Osteoblast (primary cell): Measurements from ENCODE around the gene EFCAB12. TPM values are rescaled to one million over a fixed set of nuclear protein-coding genes. Genes with fewer than 3 reads are reported as not detected.

Source experiments
- DNase-seq: peaks from one replicate; pipeline ENCODE4 v3.0.0; 2011; ENCODE audit warnings: low spot score, mixed read lengths; ENCODE audit not compliant: insufficient read length; ENCODE audit errors: missing footprints
- H2AFZ ChIP-seq: 2 replicates; pipeline ENCODE4 v1.6.0; 2011; ENCODE audit warnings: mild to moderate bottlenecking, low read length
- H3K27ac ChIP-seq: 2 replicates; pipeline ENCODE4 v1.5.1; 2011; ENCODE audit warnings: mild to moderate bottlenecking, low read depth, low read length, moderate library complexity
- H3K27me3 ChIP-seq: 2 replicates; pipeline ENCODE4 v1.6.0; 2012; ENCODE audit warnings: mild to moderate bottlenecking, control low read depth, inconsistent platforms, low read length, moderate library complexity; ENCODE audit not compliant: insufficient read depth
- H3K36me3 ChIP-seq: 2 replicates; pipeline ENCODE4 v1.5.1; 2011; ENCODE audit warnings: mild to moderate bottlenecking, low read length, control low read depth, moderate library complexity; ENCODE audit not compliant: insufficient read depth
- H3K4me1 ChIP-seq: 2 replicates; pipeline ENCODE4 v1.5.1; 2011; ENCODE audit warnings: mild to moderate bottlenecking, low read length, control low read depth, moderate library complexity; ENCODE audit not compliant: insufficient read depth
- H3K4me2 ChIP-seq: 2 replicates; pipeline ENCODE4 v1.6.0; 2011; ENCODE audit warnings: mild to moderate bottlenecking, low read length; ENCODE audit not compliant: insufficient read depth
- H3K4me3 ChIP-seq: fragments of 200-600 bp; sonication (generic); 3 replicates; pipeline ENCODE4 v1.5.1; 2012; ENCODE audit warnings: mild to moderate bottlenecking, low read length, inconsistent platforms; ENCODE audit not compliant: insufficient read depth
- H3K79me2 ChIP-seq: 2 replicates; pipeline ENCODE4 v1.6.0; 2012; ENCODE audit warnings: mild to moderate bottlenecking, low read length, control low read depth, inconsistent platforms; ENCODE audit not compliant: insufficient read depth
- H3K9me3 ChIP-seq: 2 replicates; pipeline ENCODE4 v1.5.1; 2011; ENCODE audit warnings: low read depth, low read length, control low read depth
- H4K20me1 ChIP-seq: 2 replicates; pipeline ENCODE4 v1.6.0; 2012; ENCODE audit warnings: mild to moderate bottlenecking, low read length, control low read depth; ENCODE audit not compliant: insufficient read depth
- CTCF ChIP-seq: IDR thresholded peaks from 2 replicates; pipeline ENCODE4 v1.5.1; 2011; ENCODE audit warnings: mild to moderate bottlenecking, low read depth, low read length, moderate library complexity; ENCODE audit errors: extremely low read depth
- total RNA-seq: library from RNA; depleted of rRNA; stranded (reverse); fragments of >200 nt; gene quantifications from 2 replicates; pipeline ENCODE4 v1.2.3, GENCODE V29; 2012

Gene EFCAB12
- total RNA-seq, 1 donor, result under 0.01 TPM

- Histone ChIP-seq H3K9me3 (no peaks in the 10 kb centered on the region), H3K4me1 (no peaks in the 10 kb centered on the region)
These were observed 57.2 kb downstream of the EFCAB12 start for GRCh38 chr3:129371041-129371826.

GRCh38 chr3:129370248-129370964, 58.0 kb downstream of the EFCAB12 start:
- Histone ChIP-seq H3K4me2 (no peak overlapping the region), H4K20me1 (no peaks in the 10 kb centered on the region), H3K27me3 (peaks cover 7% of the 10 kb centered on the region), H3K4me1 (no peaks in the 10 kb centered on the region), H3K4me3 (no peak overlapping the region), H3K27ac (no peak overlapping the region), H3K79me2 (no peaks in the 10 kb centered on the region), H2AFZ (no peak overlapping the region), H3K9me3 (no peaks in the 10 kb centered on the region), H3K36me3 (no peaks in the 10 kb centered on the region)
- DNase-seq, result no peak
- no peak for TF ChIP-seq CTCF

More at GRCh38 chr3:129371041-129371826, 57.2 kb downstream of the EFCAB12 start:
- Histone ChIP-seq H3K79me2 (no peaks in the 10 kb centered on the region), H4K20me1 (no peaks in the 10 kb centered on the region), H2AFZ (no peak overlapping the region), H3K27ac (no peak overlapping the region), H3K27me3 (peaks cover 7% of the 10 kb centered on the region), H3K36me3 (no peaks in the 10 kb centered on the region), H3K4me3 (no peak overlapping the region), H3K4me2 (no peak overlapping the region)
- DNase-seq, result no peak
- TF ChIP-seq CTCF, result no peak

- Histone ChIP-seq H3K9me3 (no peaks in the 10 kb centered on the region), H3K4me3 (no peak overlapping the region)
- no peak for TF ChIP-seq CTCF
These were observed 58.7 kb downstream of the EFCAB12 start for GRCh38 chr3:129369711-129370110.

GRCh38 chr3:129367821-129368220, 60.6 kb downstream of the EFCAB12 start:
- no peaks in the 10 kb centered on the region for H3K36me3 ChIP-seq
- no peaks in the 10 kb centered on the region for H3K9me3 ChIP-seq
- peaks cover 3% of the 10 kb centered on the region for H3K27me3 ChIP-seq
- no peak overlapping the region for H3K4me3 ChIP-seq
- DNase-seq, result no peak
- H3K4me2 ChIP-seq, result no peak overlapping the region
- no peak for TF ChIP-seq CTCF
- no peak overlapping the region for H2AFZ ChIP-seq
- H3K79me2 ChIP-seq, result no peaks in the 10 kb centered on the region
- no peaks in the 10 kb centered on the region for H3K4me1 ChIP-seq
- H3K27ac ChIP-seq, result no peak overlapping the region
- H4K20me1 ChIP-seq, result no peaks in the 10 kb centered on the region

More at GRCh38 chr3:129369711-129370110, 58.7 kb downstream of the EFCAB12 start:
- H4K20me1 ChIP-seq, result no peaks in the 10 kb centered on the region
- H3K36me3 ChIP-seq, result no peaks in the 10 kb centered on the region
- peaks cover 7% of the 10 kb centered on the region for H3K27me3 ChIP-seq
- no peaks in the 10 kb centered on the region for H3K4me1 ChIP-seq
- H2AFZ ChIP-seq, result no peak overlapping the region
- H3K4me2 ChIP-seq, result no peak overlapping the region
- DNase-seq, result no peak
- H3K27ac ChIP-seq, result no peak overlapping the region
- no peaks in the 10 kb centered on the region for H3K79me2 ChIP-seq
